ENCODE measurements around the gene NUFIP1.
"Not testable (repeated sequence)": the region's sequence is repeated elsewhere in the genome, so short reads cannot be mapped to it uniquely, and the experiment has no call there.

NUFIP1 gene

GRCh38 chr13:44969551-44970484 is 19.5 kb downstream of the NUFIP1 start:
- peak; percentile 12 for DNase-seq

- no peak for DNase-seq
Observed at GRCh38 chr13:44968434-44968815, 20.8 kb downstream of the NUFIP1 start.

GRCh38 chr13:44967704-44968433 is 21.4 kb downstream of the NUFIP1 start:
- DNase-seq: no peak

GRCh38 chr13:44961997-44962396 is 27.3 kb downstream of the NUFIP1 start:
- DNase-seq: no peak

GRCh38 chr13:44955406-44955805 is 33.9 kb downstream of the NUFIP1 start:
- no peak for DNase-seq

- no peak for DNase-seq
Observed at GRCh38 chr13:44954224-44954623, 35.0 kb downstream of the NUFIP1 start.

- DNase-seq: no peak
Observed at GRCh38 chr13:44952671-44953070, 36.6 kb downstream of the NUFIP1 start.

- no peak for DNase-seq
Observed at GRCh38 chr13:44951184-44951583, 38.1 kb downstream of the NUFIP1 start.

- DNase-seq: not testable (repeated sequence)
Observed at GRCh38 chr13:44943411-44943810, 45.9 kb downstream of the NUFIP1 start.

- DNase-seq: no peak
Observed at GRCh38 chr13:44938854-44939253, 50.4 kb downstream of the NUFIP1 start.

- DNase-seq: no peak
Observed at GRCh38 chr13:44936246-44936645, 53.0 kb downstream of the NUFIP1 start.

GRCh38 chr13:44934724-44935123 is 54.5 kb downstream of the NUFIP1 start:
- DNase-seq: no peak

GRCh38 chr13:44932850-44933251 is 56.4 kb downstream of the NUFIP1 start:
- DNase-seq: no peak

- DNase-seq: no peak
Observed at GRCh38 chr13:44932171-44932849, 57.0 kb downstream of the NUFIP1 start.

- DNase-seq: no peak
Observed at GRCh38 chr13:44930963-44931623, 58.2 kb downstream of the NUFIP1 start.

GRCh38 chr13:44930280-44930679 is 59.0 kb downstream of the NUFIP1 start:
- no peak for DNase-seq

GRCh38 chr13:44929692-44930091 is 59.6 kb downstream of the NUFIP1 start:
- no peak for DNase-seq

- DNase-seq: no peak
Observed at GRCh38 chr13:44927968-44928367, 61.3 kb downstream of the NUFIP1 start.

GRCh38 chr13:44921931-44922758 is 67.1 kb downstream of the NUFIP1 start:
- DNase-seq: peak; percentile 80

- no peak for DNase-seq
Observed at GRCh38 chr13:44921246-44921877, 67.9 kb downstream of the NUFIP1 start.

- DNase-seq: no peak
Observed at GRCh38 chr13:44920013-44920412, 69.3 kb downstream of the NUFIP1 start.

Measured in amniotic stem cell (primary cell).